GM23338 (cell line): ENCODE measurements around the gene SMARCE1. TPM values are rescaled to one million over a fixed set of nuclear protein-coding genes. Genes with fewer than 3 reads are reported as not detected.

ENCODE experiments used
- ATAC-seq: fragments of 200-7000 bp; cut with Tn5 transposase; 3 replicates; pipeline ENCODE4 v1.9.1; 2020
- DNase-seq: peaks from one replicate; pipeline ENCODE4 v3.0.0-alpha.2; 2015; ENCODE audit warnings: low spot score
- H2AFZ ChIP-seq: fragments of 200-600 bp; sonication (generic); 2 replicates; pipeline ENCODE4 v1.8.0; 2016; ENCODE audit warnings: antibody characterized with exemption, mild to moderate bottlenecking, moderate library complexity
- H3F3A ChIP-seq: fragments of 200-600 bp; sonication (generic); replicated peaks from 2 replicates; pipeline ENCODE4 v1.8.0; 2017; ENCODE audit warnings: antibody characterized with exemption, mixed run types, low read depth
- H3K27ac ChIP-seq: fragments of 200-600 bp; sonication (generic); 2 replicates; pipeline ENCODE4 v1.6.1; 2016; ENCODE audit warnings: low read depth
- H3K27me3 ChIP-seq: fragments of 200-600 bp; sonication (generic); 2 replicates; pipeline ENCODE4 v1.8.0; 2016; ENCODE audit warnings: mild to moderate bottlenecking, mixed run types, moderate library complexity; ENCODE audit not compliant: insufficient read depth
- H3K36me3 ChIP-seq: fragments of 200-600 bp; sonication (generic); 2 replicates; pipeline ENCODE4 v1.8.0; 2016; ENCODE audit warnings: mild to moderate bottlenecking; ENCODE audit not compliant: insufficient read depth
- H3K4me1 ChIP-seq: fragments of 200-600 bp; sonication (generic); 2 replicates; pipeline ENCODE4 v1.8.0; 2016; ENCODE audit warnings: mild to moderate bottlenecking, moderate library complexity; ENCODE audit not compliant: insufficient read depth
- H3K4me2 ChIP-seq: fragments of 200-600 bp; sonication (generic); 2 replicates; pipeline ENCODE4 v1.7.1; 2017; ENCODE audit warnings: mixed run types
- H3K4me3 ChIP-seq: fragments of 200-600 bp; sonication (generic); 2 replicates; pipeline ENCODE4 v1.6.1; 2016; ENCODE audit warnings: mixed run types
- H3K79me2 ChIP-seq: fragments of 200-600 bp; sonication (generic); replicated peaks from 2 replicates; pipeline ENCODE4 v1.8.0; 2017; ENCODE audit warnings: mild to moderate bottlenecking; ENCODE audit not compliant: insufficient read depth
- H3K9me2 ChIP-seq: fragments of 200-600 bp; sonication (generic); 2 replicates; pipeline ENCODE4 v1.8.0; 2017; ENCODE audit not compliant: insufficient read depth
- H4K20me1 ChIP-seq: fragments of 200-600 bp; sonication (generic); replicated peaks from 2 replicates; pipeline ENCODE4 v1.8.0; 2017; ENCODE audit warnings: mild to moderate bottlenecking; ENCODE audit not compliant: insufficient read depth
- H3K27ac Mint-ChIP-seq: 2 replicates; pipeline ENCODE4 v1.8.0; 2020; ENCODE audit warnings: inconsistent platforms, mild to moderate bottlenecking, moderate library complexity, mixed read lengths
- H3K27me3 Mint-ChIP-seq: 3 replicates; pipeline ENCODE4 v1.8.0; 2022; ENCODE audit warnings: low read depth, mild to moderate bottlenecking, moderate library complexity, mixed read lengths, inconsistent platforms; ENCODE audit not compliant: insufficient read depth, poor library complexity
- H3K36me3 Mint-ChIP-seq: 3 replicates; pipeline ENCODE4 v1.8.0; 2021; ENCODE audit warnings: low read depth, mild to moderate bottlenecking, inconsistent platforms, moderate library complexity, mixed read lengths
- H3K4me1 Mint-ChIP-seq: 3 replicates; pipeline ENCODE4 v1.8.0; 2020; ENCODE audit warnings: mild to moderate bottlenecking, inconsistent platforms, mixed read lengths
- H3K4me3 Mint-ChIP-seq: 3 replicates; pipeline ENCODE4 v1.8.0; 2021; ENCODE audit warnings: moderate library complexity, mild to moderate bottlenecking, inconsistent platforms, mixed read lengths
- H3K9me3 Mint-ChIP-seq: 3 replicates; pipeline ENCODE4 v1.8.0; 2020; ENCODE audit warnings: moderate library complexity, mild to moderate bottlenecking, inconsistent platforms, mixed read lengths
- EZH2 ChIP-seq: fragments of 200-600 bp; sonication (generic); IDR thresholded peaks from one replicate; pipeline ENCODE4 v1.8.0; 2017; ENCODE audit warnings: antibody characterized with exemption, mild to moderate bottlenecking, low read depth; ENCODE audit not compliant: unreplicated experiment
- EZH2phosphoT487 ChIP-seq: fragments of 200-600 bp; sonication (generic); IDR thresholded peaks from one replicate; pipeline ENCODE4 v1.8.1; 2018; ENCODE audit warnings: antibody characterized with exemption; ENCODE audit not compliant: unreplicated experiment
- JUNB ChIP-seq: IDR thresholded peaks from one replicate; pipeline ENCODE4 v1.6.1; 2016; ENCODE audit warnings: antibody characterized with exemption; ENCODE audit not compliant: unreplicated experiment
- NANOG ChIP-seq: IDR thresholded peaks from 2 replicates; pipeline ENCODE4 v1.6.1; 2016; ENCODE audit warnings: antibody characterized with exemption, borderline replicate concordance
- POLR2AphosphoS5 ChIP-seq: IDR thresholded peaks from 2 replicates; pipeline ENCODE4 v1.6.1; 2016; ENCODE audit warnings: antibody characterized with exemption, low read depth
- REST ChIP-seq: IDR thresholded peaks from one replicate; pipeline ENCODE4 v1.6.1; 2018; ENCODE audit warnings: antibody characterized with exemption; ENCODE audit not compliant: unreplicated experiment
- STAT1 ChIP-seq: IDR thresholded peaks from one replicate; pipeline ENCODE4 v1.6.1; 2016; ENCODE audit warnings: antibody characterized with exemption; ENCODE audit not compliant: unreplicated experiment
- ZNF114 ChIP-seq: fragments of 250-450 bp; sonication (Bioruptor Pico); IDR thresholded peaks from 2 replicates; pipeline ENCODE4 v1.5.0; 2020; ENCODE audit warnings: mild to moderate bottlenecking, moderate library complexity
- polyA plus RNA-seq: library from polyadenylated mRNA; unstranded; fragments of >200 nt; fragmentation: Nextera tagmentation; extraction: Ambion mirVana; gene quantifications from 2 replicates; pipeline ENCODE4 v1.2.1, GENCODE V29; 2016
- total RNA-seq: library from RNA; depleted of rRNA; stranded (reverse); fragments of >200 nt; shearing (Covaris generic); gene quantifications from 2 replicates; pipeline ENCODE4 v1.2.3, GENCODE V29; 2014
- TF ChIP-seq, protein P1 (sequence below): IDR thresholded peaks from 2 replicates; pipeline ENCODE4 v1.6.1; 2016; ENCODE audit warnings: antibody characterized with exemption

Gene SMARCE1
- total and polyA plus RNA-seq, 2 experiments from 2014 or later = 101 to 258 TPM

GRCh38 chr17:40599468-40599763 is 48.2 kb downstream of the SMARCE1 start:
- Histone ChIP-seq H2AFZ (no peak overlapping the region), H3K27ac (no peak overlapping the region), H3F3A (no peaks in the 10 kb centered on the region), H3K36me3 (no peaks in the 10 kb centered on the region), H3K4me3 (no peak overlapping the region), H3K9me2 (no peaks in the 10 kb centered on the region), H4K20me1 (no peaks in the 10 kb centered on the region), H3K4me1 (peaks cover 4% of the 10 kb centered on the region; the same call in 1 of the 2 replicates), H3K27me3 (no peaks in the 10 kb centered on the region), H3K4me2 (no peak overlapping the region), H3K79me2 (no peaks in the 10 kb centered on the region)
- H3K4me1 Mint-ChIP-seq = peaks cover 5% of the 10 kb centered on the region; the same call in 2 of the 3 replicates
- no peak overlapping the region for H3K4me3 Mint-ChIP-seq
- H3K36me3 Mint-ChIP-seq = no peaks in the 10 kb centered on the region
- H3K9me3 Mint-ChIP-seq = no peaks in the 10 kb centered on the region
- ATAC-seq (no peak), DNase-seq (no peak)
- TF ChIP-seq REST (no peak), JUNB (no peak), NANOG (no peak), EZH2 (no peak), ZNF114 (CRISPR knock-in tag) (no peak), POLR2AphosphoS5 (no peak), STAT1 (no peak), EZH2phosphoT487 (no peak)
- peaks cover 3% of the 10 kb centered on the region for H3K27me3 Mint-ChIP-seq
- no peak overlapping the region for H3K27ac Mint-ChIP-seq

DNA sequence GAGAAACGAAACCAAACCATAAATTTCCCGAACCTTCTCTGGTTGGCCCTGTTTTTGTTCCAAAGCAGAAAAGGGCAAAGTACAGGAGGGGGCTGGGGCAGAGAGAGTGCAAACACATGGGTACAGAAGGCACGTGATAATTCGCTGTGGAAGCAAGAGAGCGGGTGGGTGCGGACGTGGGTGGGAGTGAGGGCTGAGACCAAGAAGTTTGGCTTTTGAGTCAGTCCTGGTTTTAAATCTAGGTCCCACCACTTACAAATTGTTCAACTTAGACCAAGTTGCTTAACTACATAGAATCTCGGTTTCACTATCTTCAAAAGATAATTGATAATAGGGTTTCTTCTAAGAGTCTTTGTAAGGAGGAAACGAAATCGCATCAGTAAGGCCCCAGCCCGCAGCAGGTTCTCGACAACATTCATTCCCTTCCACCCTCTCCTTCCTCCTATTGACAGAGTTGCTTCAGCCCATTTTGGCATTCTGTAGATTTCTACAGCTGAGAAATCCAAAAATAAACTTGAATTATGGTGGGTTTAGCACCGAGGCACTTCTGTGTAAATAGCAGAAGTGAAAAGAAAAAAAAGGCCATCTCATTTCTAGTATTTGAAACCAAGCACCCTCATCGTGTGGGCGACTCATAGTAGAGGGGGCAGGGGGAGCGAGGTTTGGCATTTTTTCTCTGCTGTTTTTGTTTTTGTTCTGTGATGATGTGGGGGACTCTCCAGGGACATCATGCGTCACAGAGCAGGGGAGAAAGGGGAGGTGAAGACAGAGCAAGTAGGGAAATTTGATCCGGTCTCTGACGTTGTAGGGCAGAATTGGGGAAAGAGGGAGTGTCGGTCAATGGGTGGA is 48.8 kb downstream of the SMARCE1 start:
- no peaks in the 10 kb centered on the region for H4K20me1 ChIP-seq
- no peaks in the 10 kb centered on the region for H3F3A ChIP-seq
- no peaks in the 10 kb centered on the region for H3K36me3 ChIP-seq
- H3K27me3 Mint-ChIP-seq = peaks cover 3% of the 10 kb centered on the region
- H3K4me2 ChIP-seq = no peak overlapping the region
- peaks cover 4% of the 10 kb centered on the region; the same call in 1 of the 2 replicates for H3K4me1 ChIP-seq
- no peak for DNase-seq
- no peak overlapping the region for H3K27ac ChIP-seq
- no peak overlapping the region for H3K27ac Mint-ChIP-seq
- no peaks in the 10 kb centered on the region for H3K9me3 Mint-ChIP-seq
- ATAC-seq = no peak
- H3K4me3 ChIP-seq = no peak overlapping the region
- no peaks in the 10 kb centered on the region for H3K36me3 Mint-ChIP-seq
- H2AFZ ChIP-seq = peak overlapping the region; percentile 66
- no peaks in the 10 kb centered on the region for H3K79me2 ChIP-seq
- H3K4me1 Mint-ChIP-seq = peaks cover 5% of the 10 kb centered on the region; the same call in 2 of the 3 replicates
- H3K27me3 ChIP-seq = no peaks in the 10 kb centered on the region
- TF ChIP-seq REST = no peak
- no peak for TF ChIP-seq STAT1
- TF ChIP-seq, protein P1, sequence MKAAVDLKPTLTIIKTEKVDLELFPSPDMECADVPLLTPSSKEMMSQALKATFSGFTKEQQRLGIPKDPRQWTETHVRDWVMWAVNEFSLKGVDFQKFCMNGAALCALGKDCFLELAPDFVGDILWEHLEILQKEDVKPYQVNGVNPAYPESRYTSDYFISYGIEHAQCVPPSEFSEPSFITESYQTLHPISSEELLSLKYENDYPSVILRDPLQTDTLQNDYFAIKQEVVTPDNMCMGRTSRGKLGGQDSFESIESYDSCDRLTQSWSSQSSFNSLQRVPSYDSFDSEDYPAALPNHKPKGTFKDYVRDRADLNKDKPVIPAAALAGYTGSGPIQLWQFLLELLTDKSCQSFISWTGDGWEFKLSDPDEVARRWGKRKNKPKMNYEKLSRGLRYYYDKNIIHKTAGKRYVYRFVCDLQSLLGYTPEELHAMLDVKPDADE = no peak
- TF ChIP-seq POLR2AphosphoS5 = no peak
- TF ChIP-seq ZNF114 (CRISPR knock-in tag) = no peak
- no peaks in the 10 kb centered on the region for H3K9me2 ChIP-seq
- no peak overlapping the region for H3K4me3 Mint-ChIP-seq
